ENCODE measurements around the gene FAM156A. TPM values are rescaled to one million over a fixed set of nuclear protein-coding genes. Genes with fewer than 3 reads are reported as not detected.
"Not testable (repeated sequence)": the region's sequence is repeated elsewhere in the genome, so short reads cannot be mapped to it uniquely, and the experiment has no call there.

The FAM156A gene
- polyA plus RNA-seq, 3 donors, result 3.4 to 92.6 (median 5.6) TPM

- Histone ChIP-seq H3K27ac (ENCODE audit: low read depth in 1 of 2, low read length in 2 of 2) (peak overlapping the region; percentile 44), H3K9me3 (replicated peaks in 1 of 2; ENCODE audit: control insufficient read depth in 1 of 2, insufficient read depth in 1 of 2, low read length in 2 of 2) (no peaks in the 10 kb centered on the region), H3K4me1 (ENCODE audit: control insufficient read depth in 1 of 2, insufficient read depth in 2 of 2, low read length in 2 of 2) (peaks cover 45 to 46% of the 10 kb centered on the region in 2 donors), H4K20me1 (ENCODE audit: insufficient read depth, low read length) (no peaks in the 10 kb centered on the region), H3K79me2 (ENCODE audit: insufficient read depth, low read length) (no peaks in the 10 kb centered on the region), H3K4me3 (replicated peaks in 1 of 3; ENCODE audit: low read depth in 2 of 3, low read length in 3 of 3) (peak overlapping the region in 1 of 3 experiments; percentile 14), H3K36me3 (replicated peaks in 1 of 2; ENCODE audit: control insufficient read depth in 1 of 2, insufficient read depth in 2 of 2, low read length in 2 of 2) (no peaks in the 10 kb centered on the region), H2AFZ (ENCODE audit: insufficient read depth, low read depth, low read length, poor library complexity, severe bottlenecking) (no peak overlapping the region), H3K27me3 (ENCODE audit: control insufficient read depth in 2 of 2, insufficient read depth in 2 of 2, low read length in 2 of 2) (peaks cover 0 to 2% of the 10 kb centered on the region in 2 donors), H3K9ac (ENCODE audit: insufficient read depth, low read length, poor library complexity, severe bottlenecking) (no peak overlapping the region), H3K4me2 (replicated peaks; ENCODE audit: extremely low read depth, low read length, poor library complexity, severe bottlenecking) (peak overlapping the region; percentile 27)
- peaks cover 0 to 8% (median 2%) of the 10 kb centered on the region in 7 donors for H3K9me3 Mint-ChIP-seq
- no CpG with 5 or more reads among the region's 4 CpGs for WGBS (ENCODE audit: insufficient coverage)
- peaks cover 40% of the 10 kb centered on the region for H3K4me1 Mint-ChIP-seq
- no peaks in the 10 kb centered on the region for H3K36me3 Mint-ChIP-seq
- peaks cover 0 to 27% (median 4%) of the 10 kb centered on the region in 3 donors for H3K27me3 Mint-ChIP-seq (ENCODE audit: low read depth in 3 of 3)
- peak overlapping the region; percentile 63 to 89 (median 78) for H3K27ac Mint-ChIP-seq
- TF ChIP-seq, protein P1, sequence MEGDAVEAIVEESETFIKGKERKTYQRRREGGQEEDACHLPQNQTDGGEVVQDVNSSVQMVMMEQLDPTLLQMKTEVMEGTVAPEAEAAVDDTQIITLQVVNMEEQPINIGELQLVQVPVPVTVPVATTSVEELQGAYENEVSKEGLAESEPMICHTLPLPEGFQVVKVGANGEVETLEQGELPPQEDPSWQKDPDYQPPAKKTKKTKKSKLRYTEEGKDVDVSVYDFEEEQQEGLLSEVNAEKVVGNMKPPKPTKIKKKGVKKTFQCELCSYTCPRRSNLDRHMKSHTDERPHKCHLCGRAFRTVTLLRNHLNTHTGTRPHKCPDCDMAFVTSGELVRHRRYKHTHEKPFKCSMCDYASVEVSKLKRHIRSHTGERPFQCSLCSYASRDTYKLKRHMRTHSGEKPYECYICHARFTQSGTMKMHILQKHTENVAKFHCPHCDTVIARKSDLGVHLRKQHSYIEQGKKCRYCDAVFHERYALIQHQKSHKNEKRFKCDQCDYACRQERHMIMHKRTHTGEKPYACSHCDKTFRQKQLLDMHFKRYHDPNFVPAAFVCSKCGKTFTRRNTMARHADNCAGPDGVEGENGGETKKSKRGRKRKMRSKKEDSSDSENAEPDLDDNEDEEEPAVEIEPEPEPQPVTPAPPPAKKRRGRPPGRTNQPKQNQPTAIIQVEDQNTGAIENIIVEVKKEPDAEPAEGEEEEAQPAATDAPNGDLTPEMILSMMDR (IDR thresholded peaks at IDR 0.05), result no peak
- DNase-seq, result peak; percentile 9 to 63 (median 30)
- intact Hi-C loops (cut with micrococcal nuclease), result no loop called here
- H3K4me3 Mint-ChIP-seq, result peak overlapping the region in 1 of 2 donors; percentile 59
Measured at GRCh38 chrX:52923781-52924241, 34.5 kb downstream of the FAM156A start.

DNA sequence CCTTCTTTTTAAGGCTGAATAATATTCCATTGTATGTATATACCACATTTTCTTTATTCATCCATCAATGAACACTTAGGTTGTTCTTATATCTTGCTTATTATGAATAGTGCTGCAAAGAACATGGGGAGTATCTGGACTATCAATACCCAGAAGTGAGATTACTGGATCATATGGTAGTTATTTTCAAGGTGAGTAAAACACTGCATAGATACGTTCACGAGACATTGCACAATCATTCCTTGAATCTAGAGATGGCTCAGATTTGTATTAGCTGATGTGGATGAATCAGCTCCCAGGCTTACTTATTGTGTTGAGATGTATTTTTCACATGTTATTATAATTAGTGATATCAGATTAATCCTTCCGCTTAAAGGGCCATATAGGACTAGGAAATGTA, 43.6 kb downstream of the FAM156A start:
- H3K4me2 ChIP-seq (replicated peaks; ENCODE audit: extremely low read depth, low read length, poor library complexity, severe bottlenecking); H3K4me3 ChIP-seq (replicated peaks in 1 of 3; ENCODE audit: low read depth in 2 of 3, low read length in 3 of 3); H2AFZ ChIP-seq (ENCODE audit: insufficient read depth, low read depth, low read length, poor library complexity, severe bottlenecking); intact Hi-C loops (cut with micrococcal nuclease); H3K9ac ChIP-seq (ENCODE audit: insufficient read depth, low read length, poor library complexity, severe bottlenecking); H3K4me1 ChIP-seq (ENCODE audit: control insufficient read depth in 1 of 2, insufficient read depth in 2 of 2, low read length in 2 of 2); H3K27ac Mint-ChIP-seq; H3K27ac ChIP-seq (ENCODE audit: low read depth in 1 of 2, low read length in 2 of 2); H3K4me3 Mint-ChIP-seq; H3K36me3 Mint-ChIP-seq; H3K27me3 Mint-ChIP-seq (ENCODE audit: low read depth in 3 of 3); H3K4me1 Mint-ChIP-seq; H3K27me3 ChIP-seq (ENCODE audit: control insufficient read depth in 2 of 2, insufficient read depth in 2 of 2, low read length in 2 of 2); DNase-seq; H3K9me3 ChIP-seq (replicated peaks in 1 of 2; ENCODE audit: control insufficient read depth in 1 of 2, insufficient read depth in 1 of 2, low read length in 2 of 2); H3K36me3 ChIP-seq (replicated peaks in 1 of 2; ENCODE audit: control insufficient read depth in 1 of 2, insufficient read depth in 2 of 2, low read length in 2 of 2); H3K79me2 ChIP-seq (ENCODE audit: insufficient read depth, low read length); H3K9me3 Mint-ChIP-seq; H4K20me1 ChIP-seq (ENCODE audit: insufficient read depth, low read length): not testable (repeated sequence)
- WGBS (ENCODE audit: insufficient coverage), result no CpG with 5 or more reads among the region's 3 CpGs

- H3K9me3 ChIP-seq (replicated peaks in 1 of 2; ENCODE audit: control insufficient read depth in 1 of 2, insufficient read depth in 1 of 2, low read length in 2 of 2); H3K9ac ChIP-seq (ENCODE audit: insufficient read depth, low read length, poor library complexity, severe bottlenecking); H3K79me2 ChIP-seq (ENCODE audit: insufficient read depth, low read length); H3K27ac Mint-ChIP-seq; H3K36me3 ChIP-seq (replicated peaks in 1 of 2; ENCODE audit: control insufficient read depth in 1 of 2, insufficient read depth in 2 of 2, low read length in 2 of 2); H4K20me1 ChIP-seq (ENCODE audit: insufficient read depth, low read length); H2AFZ ChIP-seq (ENCODE audit: insufficient read depth, low read depth, low read length, poor library complexity, severe bottlenecking); intact Hi-C loops (cut with micrococcal nuclease); H3K27me3 Mint-ChIP-seq (ENCODE audit: low read depth in 3 of 3); DNase-seq; H3K36me3 Mint-ChIP-seq; H3K4me3 Mint-ChIP-seq; H3K27ac ChIP-seq (ENCODE audit: low read depth in 1 of 2, low read length in 2 of 2); H3K9me3 Mint-ChIP-seq; H3K27me3 ChIP-seq (ENCODE audit: control insufficient read depth in 2 of 2, insufficient read depth in 2 of 2, low read length in 2 of 2); H3K4me2 ChIP-seq (replicated peaks; ENCODE audit: extremely low read depth, low read length, poor library complexity, severe bottlenecking); H3K4me1 Mint-ChIP-seq; H3K4me3 ChIP-seq (replicated peaks in 1 of 3; ENCODE audit: low read depth in 2 of 3, low read length in 3 of 3); H3K4me1 ChIP-seq (ENCODE audit: control insufficient read depth in 1 of 2, insufficient read depth in 2 of 2, low read length in 2 of 2): not testable (repeated sequence)
- WGBS (ENCODE audit: insufficient coverage), result no CpG with 5 or more reads among the region's 9 CpGs
Measured at GRCh38 chrX:52913681-52914080, 44.6 kb downstream of the FAM156A start.

DNA sequence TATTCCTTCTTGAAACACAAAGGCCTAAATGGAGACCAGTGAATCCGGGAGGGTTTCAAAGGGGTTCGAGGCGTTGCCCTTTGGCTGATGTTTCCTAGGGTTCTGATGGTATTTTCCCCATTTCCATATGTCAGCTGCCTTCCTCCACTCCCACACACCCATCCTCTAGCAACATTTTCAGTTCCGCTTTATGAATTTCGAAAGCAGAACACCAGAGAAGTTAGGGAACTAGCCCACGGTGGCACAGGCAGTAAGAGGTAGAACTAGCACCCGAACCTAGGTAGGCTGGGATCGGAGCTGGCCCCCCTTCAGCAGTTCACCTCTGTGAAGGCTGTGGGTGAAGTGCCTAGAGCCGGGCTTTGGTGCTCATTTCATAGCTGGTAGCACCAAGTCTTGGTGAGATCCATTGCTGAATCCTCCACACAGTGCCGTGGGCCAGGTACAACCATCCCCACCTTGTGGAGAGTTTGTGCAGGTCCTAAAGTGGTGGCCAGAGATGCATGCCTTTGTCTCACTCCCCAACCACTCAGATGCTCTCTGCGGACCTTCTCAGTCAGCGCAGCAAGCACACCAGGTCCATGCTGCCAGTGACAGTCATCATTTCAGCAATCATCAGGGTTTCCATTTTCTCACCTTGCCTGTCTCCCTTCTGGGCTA, 48.9 kb downstream of the FAM156A start:
- H3K36me3 ChIP-seq (replicated peaks in 1 of 2; ENCODE audit: control insufficient read depth in 1 of 2, insufficient read depth in 2 of 2, low read length in 2 of 2); H2AFZ ChIP-seq (ENCODE audit: insufficient read depth, low read depth, low read length, poor library complexity, severe bottlenecking); H3K9me3 ChIP-seq (replicated peaks in 1 of 2; ENCODE audit: control insufficient read depth in 1 of 2, insufficient read depth in 1 of 2, low read length in 2 of 2); H3K4me1 Mint-ChIP-seq; H3K27me3 Mint-ChIP-seq (ENCODE audit: low read depth in 3 of 3); H3K4me3 ChIP-seq (replicated peaks in 1 of 3; ENCODE audit: low read depth in 2 of 3, low read length in 3 of 3); H3K4me3 Mint-ChIP-seq; H3K27me3 ChIP-seq (ENCODE audit: control insufficient read depth in 2 of 2, insufficient read depth in 2 of 2, low read length in 2 of 2); H3K9ac ChIP-seq (ENCODE audit: insufficient read depth, low read length, poor library complexity, severe bottlenecking); H3K9me3 Mint-ChIP-seq; DNase-seq; H3K79me2 ChIP-seq (ENCODE audit: insufficient read depth, low read length); H3K27ac Mint-ChIP-seq; H3K4me1 ChIP-seq (ENCODE audit: control insufficient read depth in 1 of 2, insufficient read depth in 2 of 2, low read length in 2 of 2); H3K27ac ChIP-seq (ENCODE audit: low read depth in 1 of 2, low read length in 2 of 2); H3K4me2 ChIP-seq (replicated peaks; ENCODE audit: extremely low read depth, low read length, poor library complexity, severe bottlenecking); H3K36me3 Mint-ChIP-seq; intact Hi-C loops (cut with micrococcal nuclease); H4K20me1 ChIP-seq (ENCODE audit: insufficient read depth, low read length): not testable (repeated sequence)
- no CpG with 5 or more reads among the region's 12 CpGs for WGBS (ENCODE audit: insufficient coverage)
